ENCODE results near the gene RNF186.

DNA sequence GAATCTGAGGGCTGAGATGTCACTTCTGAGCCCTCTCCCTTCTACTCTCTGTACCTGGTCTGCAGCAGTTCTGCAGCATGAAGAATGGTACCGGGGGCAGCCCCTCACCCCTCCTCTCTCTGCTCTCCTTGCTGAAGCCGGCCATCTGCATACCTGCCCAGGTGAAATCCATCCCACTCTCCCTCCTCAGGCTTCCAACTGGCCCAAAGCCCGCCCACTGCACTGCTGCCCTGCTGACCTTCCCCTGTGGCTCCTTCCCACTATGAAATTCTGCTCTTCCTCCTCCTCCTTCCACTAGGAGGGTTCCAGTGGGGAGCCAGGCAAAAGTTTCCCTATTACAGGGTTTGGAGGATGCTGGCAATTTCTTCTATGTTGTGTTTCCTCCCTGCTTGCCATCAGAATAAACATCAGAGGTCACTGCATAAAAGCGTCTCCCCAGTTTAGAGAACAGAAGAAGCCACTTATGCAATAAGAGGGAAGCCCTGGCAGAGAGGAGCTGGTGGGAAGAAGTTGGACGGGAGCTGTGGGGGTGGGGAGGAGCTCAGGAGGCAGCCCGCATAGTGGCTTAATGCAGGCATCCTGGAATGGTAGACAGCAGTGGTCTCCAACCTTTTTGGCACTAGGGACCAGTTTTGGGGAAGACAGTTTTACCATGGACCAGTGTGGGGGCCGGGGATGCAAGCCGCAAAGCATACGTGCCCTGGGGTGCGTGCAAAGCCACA, 45.7 kb downstream of the RNF186 start:
- no peak for TF ChIP-seq POLR2A (IDR thresholded peaks at IDR 0.05)
- TF ChIP-seq POLR2AphosphoS5 (IDR thresholded peaks at IDR 0.05), result no peak

Measured in transverse colon (tissue), 3 donors.